Measurements from ENCODE around the gene CUL5.

- TF ChIP-seq CTCF (IDR thresholded peaks at IDR 0.05; ENCODE audit: insufficient read depth, low read length, poor library complexity, severe bottlenecking) (no peak), EZH2phosphoT487 (conservative IDR thresholded peaks at IDR 0.05; ENCODE audit: low read length) (no peak)
Measured at GRCh38 chr11:107998761-107999160, 9.9 kb upstream of the CUL5 start.
